GM12872 (cell line): ENCODE data around the gene AUTS2.

Experiments
- TF ChIP-seq, protein P1 (sequence below): IDR thresholded peaks from 3 replicates; pipeline ENCODE4 v1.5.1; 2011; ENCODE audit warnings: low read depth, mild to moderate bottlenecking, low read length, moderate library complexity; ENCODE audit not compliant: insufficient read depth

The AUTS2 gene

DNA sequence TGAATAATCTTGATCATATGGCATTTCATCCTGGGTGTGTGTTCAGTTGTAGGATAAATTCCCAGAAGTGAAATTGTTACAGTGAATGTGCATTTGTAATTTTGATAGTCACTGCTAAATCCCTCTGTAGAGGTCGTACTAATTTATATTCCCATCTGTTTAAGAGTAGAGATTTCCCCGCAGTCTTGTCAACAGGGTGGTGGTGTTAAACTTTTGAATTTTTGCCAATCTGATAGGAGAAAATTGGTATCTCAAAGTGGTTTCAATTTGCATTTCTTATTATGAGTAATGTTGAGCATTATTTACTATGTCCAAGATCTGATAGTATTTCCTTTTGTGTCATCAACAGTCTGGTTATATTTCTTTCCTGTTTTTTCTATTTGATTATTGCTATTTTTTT, 101.7 kb downstream of the AUTS2 start:
- TF ChIP-seq, protein P1, sequence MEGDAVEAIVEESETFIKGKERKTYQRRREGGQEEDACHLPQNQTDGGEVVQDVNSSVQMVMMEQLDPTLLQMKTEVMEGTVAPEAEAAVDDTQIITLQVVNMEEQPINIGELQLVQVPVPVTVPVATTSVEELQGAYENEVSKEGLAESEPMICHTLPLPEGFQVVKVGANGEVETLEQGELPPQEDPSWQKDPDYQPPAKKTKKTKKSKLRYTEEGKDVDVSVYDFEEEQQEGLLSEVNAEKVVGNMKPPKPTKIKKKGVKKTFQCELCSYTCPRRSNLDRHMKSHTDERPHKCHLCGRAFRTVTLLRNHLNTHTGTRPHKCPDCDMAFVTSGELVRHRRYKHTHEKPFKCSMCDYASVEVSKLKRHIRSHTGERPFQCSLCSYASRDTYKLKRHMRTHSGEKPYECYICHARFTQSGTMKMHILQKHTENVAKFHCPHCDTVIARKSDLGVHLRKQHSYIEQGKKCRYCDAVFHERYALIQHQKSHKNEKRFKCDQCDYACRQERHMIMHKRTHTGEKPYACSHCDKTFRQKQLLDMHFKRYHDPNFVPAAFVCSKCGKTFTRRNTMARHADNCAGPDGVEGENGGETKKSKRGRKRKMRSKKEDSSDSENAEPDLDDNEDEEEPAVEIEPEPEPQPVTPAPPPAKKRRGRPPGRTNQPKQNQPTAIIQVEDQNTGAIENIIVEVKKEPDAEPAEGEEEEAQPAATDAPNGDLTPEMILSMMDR = no peak

DNA sequence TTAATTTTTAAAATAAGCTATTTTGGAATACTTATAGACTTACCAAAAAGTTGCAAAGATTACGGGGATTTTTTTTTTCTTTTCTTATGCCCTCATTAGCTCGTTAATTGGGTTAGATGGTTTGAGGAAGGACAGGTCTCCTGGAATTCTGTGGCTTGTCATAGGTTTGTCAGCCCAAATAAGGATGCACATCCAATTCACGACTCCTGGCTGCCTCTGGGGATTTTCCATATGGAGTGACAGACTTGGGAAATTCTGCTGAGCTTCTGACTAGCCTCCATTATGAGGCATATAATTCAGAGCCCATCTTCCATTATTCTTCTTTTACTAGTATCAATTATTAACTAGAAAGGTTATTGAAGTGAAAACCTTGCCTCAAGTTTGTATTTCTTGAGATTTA, 102.1 kb downstream of the AUTS2 start:
- TF ChIP-seq, protein P1 = no peak

DNA sequence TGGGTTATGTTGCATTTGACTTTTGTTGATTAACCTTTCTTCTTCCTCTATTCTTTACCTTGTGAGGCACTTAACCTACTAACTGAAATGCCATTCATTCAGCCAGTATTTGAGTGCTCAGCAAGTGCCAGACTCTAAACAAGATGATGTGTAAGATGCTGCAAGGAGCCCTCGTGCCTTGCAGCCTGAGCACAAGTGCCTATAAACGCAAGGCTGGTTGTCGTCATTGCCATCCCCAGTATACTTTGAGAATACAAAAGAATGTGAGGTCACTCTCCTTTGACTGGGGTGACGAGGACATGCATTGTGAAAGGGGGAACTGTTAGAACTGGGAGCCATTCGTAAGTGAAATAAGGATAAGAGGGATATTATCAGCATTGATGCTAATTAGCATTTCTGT, 103.0 kb downstream of the AUTS2 start:
- TF ChIP-seq, protein P1 = no peak

DNA sequence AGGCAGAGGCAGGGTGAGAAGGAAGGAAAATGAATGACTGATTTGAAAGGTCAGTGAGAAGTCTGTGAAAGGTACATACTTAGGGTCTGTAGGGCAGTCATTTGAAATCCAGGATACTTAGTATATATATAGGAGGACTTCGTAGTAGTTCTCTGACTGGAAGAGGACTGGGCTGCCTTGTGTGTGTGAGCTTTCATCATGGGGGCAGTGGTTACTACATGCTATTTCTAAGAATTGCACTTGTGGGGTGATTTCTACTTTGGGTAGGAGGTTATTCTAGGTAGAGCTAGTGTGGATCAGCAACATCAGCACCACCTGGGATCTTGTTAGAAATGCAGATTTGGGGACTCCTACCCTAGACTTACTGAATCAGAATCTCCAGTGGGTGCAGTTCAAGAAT, 104.1 kb downstream of the AUTS2 start:
- TF ChIP-seq, protein P1 = no peak

DNA sequence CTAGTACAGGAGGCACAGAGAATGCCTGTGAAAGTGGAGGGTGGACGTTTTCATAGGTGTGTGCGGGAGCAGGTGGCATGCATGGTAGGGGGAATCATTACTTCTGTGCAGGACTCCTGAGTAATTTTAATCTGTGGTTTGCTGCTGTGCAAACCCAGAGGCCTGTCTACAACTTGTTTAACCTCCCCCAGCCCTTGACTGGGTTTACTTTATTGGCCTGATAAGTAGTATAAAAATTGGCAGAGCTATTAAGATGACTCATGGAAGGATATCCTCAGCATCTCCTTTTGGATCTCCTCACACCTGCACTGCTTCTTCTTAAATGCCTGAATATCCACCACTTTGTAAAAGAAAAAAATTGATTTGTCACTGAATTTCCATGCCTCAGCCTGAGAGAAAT, 104.8 kb downstream of the AUTS2 start:
- TF ChIP-seq, protein P1 = no peak

DNA sequence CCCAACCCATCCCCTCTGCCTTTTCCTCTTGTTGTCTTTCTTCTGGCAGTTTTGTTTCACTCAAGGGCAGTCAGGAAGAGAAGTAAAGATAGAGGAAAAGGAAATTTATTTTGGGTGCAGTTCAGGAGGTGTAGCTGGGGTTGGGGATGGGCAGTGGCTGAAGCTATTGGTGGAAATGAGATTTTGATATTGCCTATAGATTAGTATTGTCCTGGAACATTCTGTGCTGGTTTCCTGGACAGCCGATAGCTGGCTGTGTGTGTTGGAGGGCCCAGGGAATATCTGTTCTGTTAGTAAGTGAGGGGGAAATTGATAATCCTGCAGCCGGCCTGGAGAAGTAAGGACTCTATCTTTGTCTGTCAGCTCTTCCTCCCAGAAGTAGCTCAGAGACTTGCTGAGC, 107.8 kb downstream of the AUTS2 start:
- TF ChIP-seq, protein P1 = no peak

DNA sequence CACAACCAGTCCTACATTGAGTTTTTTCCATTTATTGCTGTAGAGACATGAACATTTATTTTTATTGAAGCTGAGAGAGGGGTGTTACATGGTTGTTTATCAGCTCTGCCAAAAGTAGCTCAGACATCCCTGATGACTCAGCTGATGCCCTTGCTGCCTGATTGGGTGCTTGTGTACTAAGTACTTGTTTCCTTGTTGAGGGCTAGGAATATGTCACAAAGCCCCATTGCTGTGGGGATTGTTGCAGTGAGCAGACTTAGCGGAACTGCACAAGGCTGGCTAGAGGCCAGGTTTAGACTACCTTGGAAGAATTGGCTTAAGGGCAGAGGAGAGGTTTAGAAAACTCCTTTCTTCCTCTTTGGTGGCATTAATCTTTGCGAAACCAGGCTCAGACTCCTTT, 110.6 kb downstream of the AUTS2 start:
- TF ChIP-seq, protein P1 = no peak
